Fibroblast of mammary gland (primary cell): ENCODE measurements around the gene ZFAND6.

Experiments used
- DNase-seq: peaks from one replicate; pipeline ENCODE4 v3.0.0-alpha.2; 2010; ENCODE audit warnings: low read depth
- H3K4me3 ChIP-seq: 2 replicates; pipeline ENCODE4 v1.5.1; 2011; ENCODE audit warnings: low read depth, mild to moderate bottlenecking, low read length, moderate library complexity; ENCODE audit not compliant: control insufficient read depth
- CTCF ChIP-seq: conservative IDR thresholded peaks from 2 replicates; pipeline ENCODE4 v1.5.1; 2011; ENCODE audit warnings: low read depth, low read length, inconsistent platforms; ENCODE audit not compliant: control insufficient read depth, insufficient read depth

ZFAND6 gene

GRCh38 chr15:80087104-80087503, 27.6 kb downstream of the ZFAND6 start:
- H3K4me3 ChIP-seq: no peak overlapping the region
- peak; percentile 16 for TF ChIP-seq CTCF
- DNase-seq: no peak

- no peak overlapping the region for H3K4me3 ChIP-seq
- no peak for DNase-seq
- no peak for TF ChIP-seq CTCF
Observed at GRCh38 chr15:80090041-80090440, 30.6 kb downstream of the ZFAND6 start.

DNA sequence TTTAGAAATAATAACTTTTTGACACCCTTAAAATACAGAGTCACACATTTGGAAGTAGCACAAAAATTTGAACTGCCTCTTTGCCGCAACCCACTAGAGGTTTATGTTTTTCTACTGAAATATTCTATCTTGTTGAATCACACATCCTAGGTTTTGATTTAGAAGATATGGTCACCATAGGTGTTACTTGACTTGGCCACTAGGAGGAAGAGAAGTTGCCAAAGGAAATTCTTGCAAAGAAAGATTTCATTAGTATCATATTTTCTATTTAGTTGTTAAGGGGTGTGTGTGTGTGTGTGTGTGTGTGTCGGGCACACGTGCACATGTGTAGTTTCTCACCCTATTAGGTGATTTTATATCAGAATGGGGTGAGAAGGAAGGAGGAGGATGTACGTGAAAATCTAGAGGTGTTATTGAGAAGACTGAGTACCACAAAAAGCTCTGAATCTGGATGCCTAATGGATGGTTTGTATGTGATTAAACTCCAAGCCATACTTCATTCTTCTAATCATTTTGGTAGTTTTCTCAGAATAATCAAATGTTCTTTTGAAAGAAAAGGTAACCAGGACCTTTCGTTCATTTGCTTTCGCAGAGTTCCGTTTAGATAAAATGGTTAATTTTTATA, 31.5 kb downstream of the ZFAND6 start:
- DNase-seq: peak; percentile 15
- H3K4me3 ChIP-seq: no peak overlapping the region
- peak; percentile 44 for TF ChIP-seq CTCF

GRCh38 chr15:80093854-80094418, 34.5 kb downstream of the ZFAND6 start:
- peak; percentile 27 for DNase-seq
- TF ChIP-seq CTCF: no peak

DNA sequence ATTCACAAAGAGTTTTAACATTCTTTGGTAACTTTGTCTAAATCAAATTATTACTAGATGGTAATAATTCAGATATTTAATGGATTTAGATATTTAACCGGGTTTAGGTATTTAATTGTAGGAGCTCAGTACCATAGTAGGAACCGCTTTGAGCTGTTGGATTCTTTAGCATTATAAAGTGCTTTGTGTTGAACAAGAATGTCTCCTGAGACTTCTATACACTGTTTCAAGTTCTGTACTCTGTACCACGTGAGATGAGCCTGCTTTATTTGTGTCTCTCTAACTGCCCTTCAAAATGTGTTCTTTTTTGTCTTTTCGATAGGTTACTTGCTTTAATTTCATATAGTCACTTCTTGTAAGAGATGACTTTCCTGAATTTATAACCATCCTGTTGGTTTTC, 36.0 kb downstream of the ZFAND6 start:
- H3K4me3 ChIP-seq: no peak overlapping the region
- DNase-seq: no peak
- no peak for TF ChIP-seq CTCF

More at GRCh38 chr15:80093854-80094418, 34.5 kb downstream of the ZFAND6 start:
- H3K4me3 ChIP-seq: no peak overlapping the region

- DNase-seq: no peak
- H3K4me3 ChIP-seq: no peak overlapping the region
- no peak for TF ChIP-seq CTCF
Observed at GRCh38 chr15:80095969-80096368, 36.5 kb downstream of the ZFAND6 start.
